ENCODE results near the gene BHLHE40.

Gene BHLHE40

GRCh38 chr3:5009506-5010109 is 30.4 kb downstream of the BHLHE40 start:
- Histone ChIP-seq H3K36me3 (ENCODE audit: control insufficient read depth, insufficient read depth, low read length) (no peaks in the 10 kb centered on the region), H3K9me3 (ENCODE audit: control insufficient read depth, low read length) (no peaks in the 10 kb centered on the region), H3K27ac (ENCODE audit: insufficient read depth, low read length, poor library complexity, severe bottlenecking) (no peak overlapping the region), H3K27me3 (replicated peaks; ENCODE audit: control insufficient read depth, insufficient read depth, low read length, poor library complexity, severe bottlenecking) (no peaks in the 10 kb centered on the region), H3K4me3 (ENCODE audit: insufficient read depth, low read depth, low read length, poor library complexity, severe bottlenecking) (no peak overlapping the region), H3K4me1 (ENCODE audit: control insufficient read depth, insufficient read depth, low read length, poor library complexity, severe bottlenecking) (peaks cover 15% of the 10 kb centered on the region)
- DNase-seq: no peak

- DNase-seq: no peak
- Histone ChIP-seq H3K27me3 (replicated peaks; ENCODE audit: control insufficient read depth, insufficient read depth, low read length, poor library complexity, severe bottlenecking) (no peaks in the 10 kb centered on the region), H3K4me1 (ENCODE audit: control insufficient read depth, insufficient read depth, low read length, poor library complexity, severe bottlenecking) (peaks cover 15% of the 10 kb centered on the region), H3K9me3 (ENCODE audit: control insufficient read depth, low read length) (no peaks in the 10 kb centered on the region), H3K36me3 (ENCODE audit: control insufficient read depth, insufficient read depth, low read length) (no peaks in the 10 kb centered on the region), H3K27ac (ENCODE audit: insufficient read depth, low read length, poor library complexity, severe bottlenecking) (no peak overlapping the region), H3K4me3 (ENCODE audit: insufficient read depth, low read depth, low read length, poor library complexity, severe bottlenecking) (no peak overlapping the region)
Measured at GRCh38 chr3:5010140-5010539, 30.9 kb downstream of the BHLHE40 start.

GRCh38 chr3:5010706-5011554 is 31.7 kb downstream of the BHLHE40 start:
- no peaks in the 10 kb centered on the region for H3K27me3 ChIP-seq (replicated peaks; ENCODE audit: control insufficient read depth, insufficient read depth, low read length, poor library complexity, severe bottlenecking)
- DNase-seq: no peak
- no peaks in the 10 kb centered on the region for H3K9me3 ChIP-seq (ENCODE audit: control insufficient read depth, low read length)
- H3K4me1 ChIP-seq (ENCODE audit: control insufficient read depth, insufficient read depth, low read length, poor library complexity, severe bottlenecking): peaks cover 16% of the 10 kb centered on the region
- H3K36me3 ChIP-seq (ENCODE audit: control insufficient read depth, insufficient read depth, low read length): no peaks in the 10 kb centered on the region
- H3K27ac ChIP-seq (ENCODE audit: insufficient read depth, low read length, poor library complexity, severe bottlenecking): no peak overlapping the region
- no peak overlapping the region for H3K4me3 ChIP-seq (ENCODE audit: insufficient read depth, low read depth, low read length, poor library complexity, severe bottlenecking)

- no peak for DNase-seq
- Histone ChIP-seq H3K4me1 (ENCODE audit: control insufficient read depth, insufficient read depth, low read length, poor library complexity, severe bottlenecking) (peaks cover 22% of the 10 kb centered on the region), H3K27me3 (replicated peaks; ENCODE audit: control insufficient read depth, insufficient read depth, low read length, poor library complexity, severe bottlenecking) (no peaks in the 10 kb centered on the region), H3K27ac (ENCODE audit: insufficient read depth, low read length, poor library complexity, severe bottlenecking) (no peak overlapping the region), H3K36me3 (ENCODE audit: control insufficient read depth, insufficient read depth, low read length) (no peaks in the 10 kb centered on the region), H3K9me3 (ENCODE audit: control insufficient read depth, low read length) (no peaks in the 10 kb centered on the region), H3K4me3 (ENCODE audit: insufficient read depth, low read depth, low read length, poor library complexity, severe bottlenecking) (no peak overlapping the region)
Measured at GRCh38 chr3:5011555-5012256, 32.5 kb downstream of the BHLHE40 start.

GRCh38 chr3:5012367-5012766 is 33.1 kb downstream of the BHLHE40 start:
- no peak for DNase-seq
- Histone ChIP-seq H3K27me3 (replicated peaks; ENCODE audit: control insufficient read depth, insufficient read depth, low read length, poor library complexity, severe bottlenecking) (no peaks in the 10 kb centered on the region), H3K4me1 (ENCODE audit: control insufficient read depth, insufficient read depth, low read length, poor library complexity, severe bottlenecking) (peaks cover 25% of the 10 kb centered on the region), H3K36me3 (ENCODE audit: control insufficient read depth, insufficient read depth, low read length) (no peaks in the 10 kb centered on the region), H3K27ac (ENCODE audit: insufficient read depth, low read length, poor library complexity, severe bottlenecking) (no peak overlapping the region), H3K9me3 (ENCODE audit: control insufficient read depth, low read length) (no peaks in the 10 kb centered on the region), H3K4me3 (ENCODE audit: insufficient read depth, low read depth, low read length, poor library complexity, severe bottlenecking) (no peak overlapping the region)

- Histone ChIP-seq H3K9me3 (ENCODE audit: control insufficient read depth, low read length) (no peaks in the 10 kb centered on the region), H3K27ac (ENCODE audit: insufficient read depth, low read length, poor library complexity, severe bottlenecking) (no peak overlapping the region), H3K27me3 (replicated peaks; ENCODE audit: control insufficient read depth, insufficient read depth, low read length, poor library complexity, severe bottlenecking) (no peaks in the 10 kb centered on the region), H3K36me3 (ENCODE audit: control insufficient read depth, insufficient read depth, low read length) (no peaks in the 10 kb centered on the region), H3K4me3 (ENCODE audit: insufficient read depth, low read depth, low read length, poor library complexity, severe bottlenecking) (no peak overlapping the region), H3K4me1 (ENCODE audit: control insufficient read depth, insufficient read depth, low read length, poor library complexity, severe bottlenecking) (peaks cover 34% of the 10 kb centered on the region)
- DNase-seq: no peak
Measured at GRCh38 chr3:5013021-5013906, 34.0 kb downstream of the BHLHE40 start.

GRCh38 chr3:5014391-5014790 is 35.2 kb downstream of the BHLHE40 start:
- Histone ChIP-seq H3K4me3 (ENCODE audit: insufficient read depth, low read depth, low read length, poor library complexity, severe bottlenecking) (no peak overlapping the region), H3K4me1 (ENCODE audit: control insufficient read depth, insufficient read depth, low read length, poor library complexity, severe bottlenecking) (peaks cover 46% of the 10 kb centered on the region), H3K9me3 (ENCODE audit: control insufficient read depth, low read length) (no peaks in the 10 kb centered on the region), H3K36me3 (ENCODE audit: control insufficient read depth, insufficient read depth, low read length) (no peaks in the 10 kb centered on the region), H3K27ac (ENCODE audit: insufficient read depth, low read length, poor library complexity, severe bottlenecking) (no peak overlapping the region), H3K27me3 (replicated peaks; ENCODE audit: control insufficient read depth, insufficient read depth, low read length, poor library complexity, severe bottlenecking) (no peaks in the 10 kb centered on the region)
- no peak for DNase-seq

GRCh38 chr3:5015056-5015455 is 35.8 kb downstream of the BHLHE40 start:
- no peaks in the 10 kb centered on the region for H3K27me3 ChIP-seq (replicated peaks; ENCODE audit: control insufficient read depth, insufficient read depth, low read length, poor library complexity, severe bottlenecking)
- no peak overlapping the region for H3K4me3 ChIP-seq (ENCODE audit: insufficient read depth, low read depth, low read length, poor library complexity, severe bottlenecking)
- no peak overlapping the region for H3K27ac ChIP-seq (ENCODE audit: insufficient read depth, low read length, poor library complexity, severe bottlenecking)
- H3K36me3 ChIP-seq (ENCODE audit: control insufficient read depth, insufficient read depth, low read length): no peaks in the 10 kb centered on the region
- H3K9me3 ChIP-seq (ENCODE audit: control insufficient read depth, low read length): no peaks in the 10 kb centered on the region
- H3K4me1 ChIP-seq (ENCODE audit: control insufficient read depth, insufficient read depth, low read length, poor library complexity, severe bottlenecking): peaks cover 52% of the 10 kb centered on the region
- no peak for DNase-seq

- no peaks in the 10 kb centered on the region for H3K27me3 ChIP-seq (replicated peaks; ENCODE audit: control insufficient read depth, insufficient read depth, low read length, poor library complexity, severe bottlenecking)
- no peak overlapping the region for H3K4me3 ChIP-seq (ENCODE audit: insufficient read depth, low read depth, low read length, poor library complexity, severe bottlenecking)
- peak; percentile 38 to 50 (median 39) for DNase-seq
- no peaks in the 10 kb centered on the region for H3K36me3 ChIP-seq (ENCODE audit: control insufficient read depth, insufficient read depth, low read length)
- no peaks in the 10 kb centered on the region for H3K9me3 ChIP-seq (ENCODE audit: control insufficient read depth, low read length)
- peaks cover 52% of the 10 kb centered on the region for H3K4me1 ChIP-seq (ENCODE audit: control insufficient read depth, insufficient read depth, low read length, poor library complexity, severe bottlenecking)
- H3K27ac ChIP-seq (ENCODE audit: insufficient read depth, low read length, poor library complexity, severe bottlenecking): peak overlapping the region; percentile 56
Measured at GRCh38 chr3:5016211-5017161, 37.2 kb downstream of the BHLHE40 start.

Measured in effector memory CD4-positive, alpha-beta T cell (primary cell).